Endodermal cell (in vitro differentiated cells): ENCODE measurements around the gene VAV3. TPM values are rescaled to one million over a fixed set of nuclear protein-coding genes. Genes with fewer than 3 reads are reported as not detected.

Experiments
- DNase-seq: peaks from one replicate; pipeline ENCODE4 v3.0.0-alpha.2; 2017
- H3K27ac ChIP-seq: 2 replicates; pipeline ENCODE4 v1.5.1; 2013; ENCODE audit warnings: mild to moderate bottlenecking, low read depth, low read length, moderate library complexity
- H3K27me3 ChIP-seq: 2 replicates; pipeline ENCODE4 v1.6.1; 2013; ENCODE audit warnings: mild to moderate bottlenecking, low read length, moderate library complexity; ENCODE audit not compliant: insufficient read depth, control insufficient read depth, poor library complexity, severe bottlenecking
- H3K36me3 ChIP-seq: 2 replicates; pipeline ENCODE4 v1.7.0; 2013; ENCODE audit warnings: mild to moderate bottlenecking, low read length, moderate library complexity; ENCODE audit not compliant: control insufficient read depth, insufficient read depth
- H3K4me1 ChIP-seq: one replicate; pipeline ENCODE4 v1.7.0; 2013; ENCODE audit warnings: low read length; ENCODE audit not compliant: control insufficient read depth, insufficient read depth
- H3K4me3 ChIP-seq: 2 replicates; pipeline ENCODE4 v1.5.1; 2013; ENCODE audit warnings: mild to moderate bottlenecking, low read length, moderate library complexity
- H3K9ac ChIP-seq: 2 replicates; pipeline ENCODE4 v1.6.1; 2013; ENCODE audit warnings: mild to moderate bottlenecking, low read length, moderate library complexity; ENCODE audit not compliant: poor library complexity, severe bottlenecking; ENCODE audit errors: extremely low read depth
- H3K9me3 ChIP-seq: 2 replicates; pipeline ENCODE4 v1.6.1; 2013; ENCODE audit warnings: mild to moderate bottlenecking, low read length, moderate library complexity; ENCODE audit not compliant: control insufficient read depth
- H3K27ac Mint-ChIP-seq: 2 replicates; pipeline ENCODE4 v1.8.0; 2020; ENCODE audit warnings: mixed read lengths
- H3K27me3 Mint-ChIP-seq: 2 replicates; pipeline ENCODE4 v1.8.0; 2021; ENCODE audit warnings: mild to moderate bottlenecking, mixed read lengths; ENCODE audit not compliant: insufficient read depth
- H3K36me3 Mint-ChIP-seq: 2 replicates; pipeline ENCODE4 v1.8.0; 2020; ENCODE audit warnings: low read depth, mixed read lengths
- H3K4me1 Mint-ChIP-seq: 2 replicates; pipeline ENCODE4 v1.8.0; 2020; ENCODE audit warnings: mixed read lengths
- H3K4me3 Mint-ChIP-seq: 2 replicates; pipeline ENCODE4 v1.8.0; 2020; ENCODE audit warnings: mild to moderate bottlenecking, moderate library complexity, mixed read lengths
- H3K9me3 Mint-ChIP-seq: 2 replicates; pipeline ENCODE4 v1.8.0; 2020; ENCODE audit warnings: mild to moderate bottlenecking, mixed read lengths
- CTCF ChIP-seq: fragments of 200-600 bp; sonication (generic); conservative IDR thresholded peaks from 2 replicates; pipeline ENCODE4 v1.5.0; 2021; ENCODE audit warnings: antibody characterized with exemption, mild to moderate bottlenecking
- WGBS, 2 experiments: methylation state at CpG; one replicate each; pipeline versions ENCODE4 v1.1.5 to v1.1.7; 2013; ENCODE audit warnings: missing lambda C conversion rate in 2 of 2, mixed read lengths in 1 of 2; ENCODE audit not compliant: insufficient coverage in 1 of 2, insufficient read length in 1 of 2; 5-methylcytosine and 5-hydroxymethylcytosine counted together
- total RNA-seq, 2 donors: library from RNA; stranded (reverse); fragmentation: NEBNext Ultra II Directional in 1 of 2; extraction: Animal tissue kit (Norgen Biotek cat#: 25700) in 1 of 2; gene quantifications; 2 replicates in 1 of 2; 3 replicates in 1 of 2; pipeline ENCODE4 v1.2.1, GENCODE V29; 2021

Gene VAV3
- total RNA-seq, 2 donors from 2014 or later, result 6.9 to 9.6 TPM

DNA sequence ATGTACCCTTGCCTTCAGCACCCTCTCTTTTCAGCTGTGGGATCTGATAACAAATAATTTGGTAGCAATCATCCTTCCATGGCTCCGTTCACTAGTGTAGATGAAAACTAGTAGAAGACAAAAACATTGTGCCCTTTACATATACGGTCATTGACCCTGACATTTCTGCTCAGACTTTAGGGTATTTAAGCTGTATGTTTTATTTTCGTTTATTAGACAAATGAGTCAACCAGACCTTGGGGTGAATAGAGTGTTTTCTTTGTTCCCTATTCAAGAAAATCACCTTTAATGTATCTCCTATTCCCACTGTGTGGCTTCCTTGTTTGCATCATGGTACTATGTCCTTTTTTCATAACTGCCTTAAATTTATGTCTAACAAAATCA lies 187.3 kb downstream of the VAV3 start:
- H3K27ac Mint-ChIP-seq, result no peak overlapping the region
- H3K36me3 ChIP-seq, result no peaks in the 10 kb centered on the region
- no peak overlapping the region for H3K9ac ChIP-seq
- H3K4me3 ChIP-seq, result no peak overlapping the region
- no peak overlapping the region for H3K27ac ChIP-seq
- H3K9me3 ChIP-seq, result no peaks in the 10 kb centered on the region
- WGBS, 2 experiments, result 91 to 100% methylated on average over 2 to 3 of the region's 3 CpGs
- no peak for DNase-seq
- no peaks in the 10 kb centered on the region for H3K27me3 ChIP-seq
- no peaks in the 10 kb centered on the region for H3K27me3 Mint-ChIP-seq
- TF ChIP-seq CTCF, result no peak
- H3K9me3 Mint-ChIP-seq, result no peaks in the 10 kb centered on the region
- no peaks in the 10 kb centered on the region for H3K4me1 ChIP-seq
- H3K36me3 Mint-ChIP-seq, result no peaks in the 10 kb centered on the region
- H3K4me3 Mint-ChIP-seq, result no peak overlapping the region
- H3K4me1 Mint-ChIP-seq, result peaks cover 4% of the 10 kb centered on the region

DNA sequence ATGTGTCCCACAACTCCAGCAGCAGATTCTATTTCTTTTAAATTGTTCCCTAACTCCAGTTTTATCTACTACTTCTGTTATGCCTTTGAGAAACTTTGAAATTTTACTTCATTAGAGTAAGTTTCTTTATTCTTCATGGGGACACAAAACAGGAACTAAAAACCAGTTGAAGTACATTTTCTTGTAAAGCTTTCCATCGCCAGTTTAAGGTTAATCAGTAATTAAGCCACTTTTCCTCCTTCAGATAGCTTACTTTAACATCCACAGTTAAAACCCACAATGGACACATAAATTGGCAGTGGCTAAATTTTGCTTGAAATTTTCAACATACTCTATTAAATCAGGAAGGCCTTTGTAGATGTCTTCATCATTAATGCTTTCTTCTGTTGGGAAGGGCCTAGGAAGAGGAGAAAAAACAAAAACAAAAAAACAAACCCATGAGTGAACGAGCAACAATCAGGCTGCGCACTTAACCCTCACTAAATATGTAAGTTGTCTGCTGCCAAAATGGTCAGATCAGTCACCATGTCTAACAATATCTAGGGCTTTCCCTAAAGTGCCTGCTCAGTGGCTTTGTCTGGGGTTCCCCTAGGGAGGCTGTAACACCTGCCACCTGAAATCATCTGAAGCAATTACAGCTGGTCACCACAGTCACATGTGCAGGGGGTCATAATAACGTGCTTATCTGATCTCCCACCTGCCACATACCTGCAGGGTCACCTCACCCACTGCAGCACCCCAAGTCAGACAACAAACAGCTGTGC lies 187.9 kb downstream of the VAV3 start:
- TF ChIP-seq CTCF, result no peak
- Mint-ChIP-seq H3K27me3 (no peaks in the 10 kb centered on the region), H3K9me3 (no peaks in the 10 kb centered on the region), H3K4me1 (peaks cover 4% of the 10 kb centered on the region), H3K4me3 (no peak overlapping the region), H3K36me3 (no peaks in the 10 kb centered on the region), H3K27ac (no peak overlapping the region)
- WGBS, 2 experiments, result 89 to 91% methylated on average over 4 of the region's 4 CpGs
- H3K4me1 ChIP-seq, result no peaks in the 10 kb centered on the region
- no peaks in the 10 kb centered on the region for H3K27me3 ChIP-seq
- no peak overlapping the region for H3K27ac ChIP-seq
- H3K9ac ChIP-seq, result no peak overlapping the region
- no peaks in the 10 kb centered on the region for H3K36me3 ChIP-seq
- H3K4me3 ChIP-seq, result no peak overlapping the region
- no peaks in the 10 kb centered on the region for H3K9me3 ChIP-seq
- DNase-seq, result no peak

DNA sequence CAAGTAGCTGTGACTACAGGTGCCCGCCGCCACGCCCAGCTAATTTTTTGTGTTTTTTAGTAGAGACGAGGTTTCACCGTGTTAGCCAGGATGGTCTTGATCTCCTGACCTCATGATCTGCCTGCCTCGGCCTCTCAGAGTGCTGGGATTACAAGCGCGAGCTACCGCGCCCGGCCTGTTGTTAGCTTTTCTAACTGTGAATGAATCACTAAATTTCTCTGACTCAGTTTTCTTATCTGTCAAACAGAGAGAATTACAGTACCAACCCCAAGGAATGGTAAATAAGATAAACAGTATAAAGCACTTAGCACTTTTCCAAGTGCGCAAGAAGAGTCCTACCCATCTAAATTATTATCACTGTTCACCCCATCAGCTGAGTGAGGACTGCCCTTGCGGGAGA lies 193.6 kb downstream of the VAV3 start:
- Histone ChIP-seq H3K27ac (no peak overlapping the region), H3K4me1 (no peaks in the 10 kb centered on the region), H3K9ac (no peak overlapping the region), H3K4me3 (no peak overlapping the region), H3K27me3 (peaks cover 3% of the 10 kb centered on the region), H3K36me3 (no peaks in the 10 kb centered on the region), H3K9me3 (no peaks in the 10 kb centered on the region)
- H3K27ac Mint-ChIP-seq, result no peak overlapping the region
- no peak for DNase-seq
- no peak overlapping the region for H3K4me3 Mint-ChIP-seq
- no peak for TF ChIP-seq CTCF
- WGBS, 2 experiments, result 88 to 93% methylated on average over 10 to 13 of the region's 13 CpGs
- peaks cover 12% of the 10 kb centered on the region for H3K36me3 Mint-ChIP-seq
- no peaks in the 10 kb centered on the region for H3K27me3 Mint-ChIP-seq
- H3K9me3 Mint-ChIP-seq, result no peaks in the 10 kb centered on the region
- H3K4me1 Mint-ChIP-seq, result peaks cover 14% of the 10 kb centered on the region
